HG03159 (cell line): ENCODE data around the gene C12orf42.
A peak's percentile ranks its signal among the peaks of the same experiment; 100 is the strongest.

Experiments
- ATAC-seq: cut with Tn5 transposase; IDR thresholded peaks from one replicate; pipeline ENCODE4 v1.9.1; 2021; ENCODE audit warnings: mild to moderate bottlenecking, moderate library complexity; ENCODE audit not compliant: unreplicated experiment

C12orf42 gene

GRCh38 chr12:103495469-103496456 is at the start of gene C12orf42:
C12orf42 (minus strand) TSS chr12:103495968; CDS start chr12:103478426, 17,542 bp downstream.
- peak; percentile 77 for ATAC-seq

GRCh38 chr12:103542078-103542477 is 46.3 kb upstream of the C12orf42 start:
- no peak for ATAC-seq

DNA sequence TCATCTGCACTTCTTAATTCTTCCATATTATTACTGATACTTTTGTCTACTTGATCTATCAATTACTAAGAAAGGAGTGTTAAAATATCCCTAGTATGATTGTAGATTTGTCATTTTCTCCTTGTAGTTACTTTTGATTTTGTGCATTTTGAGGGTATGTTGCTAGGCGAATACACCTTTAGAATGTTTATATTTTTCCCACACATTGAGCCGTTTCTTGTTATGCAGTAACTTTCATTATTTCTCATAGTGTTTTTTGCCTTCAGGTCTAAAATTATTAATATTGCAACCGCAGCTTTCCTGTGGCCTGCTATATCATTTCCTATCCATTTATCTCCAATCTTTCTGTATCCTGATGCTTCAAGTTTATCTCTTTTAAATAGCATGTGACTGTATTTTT is 44.6 kb upstream of the C12orf42 start:
- no peak for ATAC-seq

DNA sequence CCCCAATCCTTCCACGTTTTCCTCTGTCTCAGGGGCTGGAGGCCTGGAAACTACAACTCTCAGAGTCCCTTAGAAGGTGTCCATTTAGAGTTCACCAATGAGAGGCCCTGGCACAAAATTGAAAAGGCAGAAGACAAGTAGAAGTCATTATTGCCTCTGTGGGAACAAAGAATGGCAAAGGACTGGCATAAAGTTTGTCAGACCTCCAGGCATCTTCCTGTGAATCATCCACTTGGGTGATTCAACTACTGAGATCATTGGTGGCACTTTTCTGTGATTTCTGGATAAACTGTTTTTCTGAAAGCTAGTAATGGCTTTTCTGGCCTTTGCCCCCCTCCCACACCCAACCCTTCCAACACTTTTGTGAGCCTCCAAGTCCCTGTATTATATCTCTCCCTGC is 42.6 kb upstream of the C12orf42 start:
- no peak for ATAC-seq

DNA sequence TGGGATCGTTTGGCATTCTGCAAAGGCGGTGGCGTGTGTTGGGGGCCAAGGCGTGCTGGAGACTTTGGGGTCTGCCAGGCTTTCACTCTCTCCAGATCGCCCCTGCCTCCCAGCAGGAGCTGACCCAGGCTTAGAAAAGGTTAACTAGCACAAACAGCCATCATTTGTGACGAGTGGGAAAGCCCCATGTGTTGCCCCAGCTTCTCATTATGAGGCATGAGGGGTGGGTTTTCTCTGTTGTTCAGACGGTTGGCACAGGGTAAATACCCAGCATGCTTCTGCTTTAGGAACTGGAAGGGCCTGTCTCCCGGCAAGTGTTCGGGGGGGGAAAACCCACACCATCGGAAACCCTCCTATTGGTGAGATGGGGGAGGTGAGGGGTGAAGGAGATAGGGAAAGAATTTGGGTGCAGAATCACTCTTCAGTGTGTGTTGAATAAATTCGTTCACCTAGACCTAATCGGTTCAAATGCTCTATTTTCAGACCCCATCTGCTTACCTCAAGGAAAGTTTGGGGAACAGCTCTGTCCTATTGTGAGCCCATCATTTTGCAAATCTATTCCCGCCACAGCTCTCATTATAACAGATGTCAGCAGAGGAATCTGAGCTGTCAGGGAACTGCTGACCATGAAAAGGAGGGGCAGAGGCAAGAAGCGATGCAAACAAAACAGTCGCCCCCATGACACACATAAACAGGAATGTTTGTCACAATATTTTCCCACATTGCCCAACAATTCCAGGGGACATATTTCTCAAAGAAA is 34.7 kb upstream of the C12orf42 start:
- ATAC-seq, result no peak

DNA sequence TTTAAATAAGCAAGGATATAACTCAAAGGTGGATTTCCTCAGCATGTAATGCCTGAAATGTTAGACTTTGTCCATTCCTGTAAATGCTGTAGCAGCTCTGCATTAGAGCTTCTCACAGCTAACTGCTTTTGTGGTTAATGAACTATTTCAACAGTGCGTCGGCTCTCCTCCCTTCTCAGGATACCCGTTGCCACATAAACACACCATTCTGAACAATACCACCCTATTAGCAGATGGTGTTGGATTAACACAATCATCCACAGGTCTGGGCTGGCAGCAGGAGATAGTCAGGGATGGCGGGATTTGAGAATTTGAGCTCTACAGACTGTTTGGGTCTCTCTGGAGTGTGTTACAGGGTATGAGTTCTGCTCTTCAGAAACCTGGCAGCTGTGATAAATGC is 33.5 kb upstream of the C12orf42 start:
- no peak for ATAC-seq

GRCh38 chr12:103524238-103524875 is 28.6 kb upstream of the C12orf42 start:
- no peak for ATAC-seq

- no peak for ATAC-seq
Measured at GRCh38 chr12:103523771-103524170, 28.0 kb upstream of the C12orf42 start.

- ATAC-seq, result no peak
Measured at GRCh38 chr12:103520686-103521215, 25.0 kb upstream of the C12orf42 start.

GRCh38 chr12:103519632-103520031 is 23.9 kb upstream of the C12orf42 start:
- no peak for ATAC-seq

DNA sequence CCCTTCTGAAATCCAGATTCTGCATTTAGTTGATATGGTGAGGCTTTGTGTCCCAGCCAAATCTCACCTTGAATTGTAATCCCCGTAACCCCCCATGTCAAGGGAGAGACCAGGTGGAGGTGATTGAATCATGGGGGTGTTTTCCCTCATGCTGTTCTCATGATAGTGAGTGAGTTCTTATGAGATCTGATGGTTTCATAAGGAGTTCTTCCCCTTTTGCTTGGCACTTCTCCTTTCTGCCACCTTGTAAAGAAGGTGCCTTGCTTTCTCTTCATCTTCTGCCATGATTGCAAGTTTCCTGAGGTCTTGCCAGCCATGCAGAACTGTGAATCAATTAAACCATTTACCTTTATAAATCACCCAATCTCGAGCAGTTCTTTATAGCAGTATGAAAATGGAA is 23.1 kb upstream of the C12orf42 start:
- no peak for ATAC-seq

GRCh38 chr12:103517161-103517560 is 21.4 kb upstream of the C12orf42 start:
- ATAC-seq, result no peak

DNA sequence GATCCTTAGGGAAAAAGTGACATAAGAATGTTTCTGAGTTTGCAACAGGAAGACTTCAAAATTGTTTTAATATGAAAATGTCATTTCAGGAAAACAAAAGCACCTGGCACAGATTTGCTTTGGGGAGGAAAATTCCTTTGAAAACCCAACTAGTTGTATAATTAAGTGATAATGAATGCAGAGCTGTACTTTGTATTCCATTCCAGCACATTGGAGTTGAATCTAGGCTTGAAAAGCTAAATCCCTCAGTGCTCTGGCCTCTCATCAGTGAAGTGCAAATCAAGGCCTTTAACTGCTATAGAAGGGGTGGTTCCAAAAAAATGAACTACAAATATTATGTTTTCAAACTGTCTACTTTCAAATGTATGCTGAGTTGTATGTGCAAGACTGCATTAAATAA is 19.6 kb upstream of the C12orf42 start:
- no peak for ATAC-seq

GRCh38 chr12:103513875-103514274 is 18.1 kb upstream of the C12orf42 start:
- ATAC-seq, result no peak

DNA sequence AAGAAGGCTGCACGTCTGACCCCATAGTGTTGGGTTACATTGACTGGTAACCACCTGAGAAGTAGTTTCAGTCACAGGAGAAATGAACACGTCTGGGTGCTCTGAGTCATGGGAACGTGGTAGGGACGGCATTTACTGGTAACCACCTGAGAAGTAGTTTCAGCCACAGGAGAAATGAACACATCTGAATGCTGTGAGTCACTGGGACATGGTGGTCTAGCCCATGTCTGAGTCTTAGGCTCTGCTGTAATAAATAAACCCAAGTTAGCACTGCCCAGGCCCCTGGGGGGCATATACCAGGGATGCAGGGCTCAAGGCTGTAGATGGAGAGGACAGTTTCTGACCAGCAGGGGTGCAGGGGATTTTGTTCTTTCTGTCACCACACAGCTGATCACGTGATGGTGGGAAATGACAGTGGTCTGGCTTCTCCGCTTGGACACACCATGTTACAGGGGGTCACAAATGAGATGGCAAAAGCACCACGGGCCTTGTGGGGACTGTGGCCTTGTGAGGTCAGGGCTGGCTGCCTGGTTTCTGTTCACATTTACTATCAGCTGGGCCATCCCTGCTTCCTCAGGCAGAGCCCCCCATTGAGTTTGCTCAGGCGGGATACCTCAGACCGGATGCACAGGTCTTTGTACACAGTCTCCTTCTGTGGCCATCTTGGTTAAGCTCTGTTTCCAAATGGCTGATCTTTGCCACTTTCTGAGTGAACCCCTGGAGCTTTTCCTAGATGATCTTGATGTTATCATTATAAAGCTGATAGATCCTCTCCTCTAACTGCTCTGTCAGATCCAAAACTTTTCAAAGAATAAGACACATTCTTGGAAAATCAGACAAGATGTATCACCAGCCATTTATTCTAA is 9.8 kb upstream of the C12orf42 start:
- ATAC-seq, result peak; percentile 93

GRCh38 chr12:103504606-103505005 is 8.8 kb upstream of the C12orf42 start:
- no peak for ATAC-seq

DNA sequence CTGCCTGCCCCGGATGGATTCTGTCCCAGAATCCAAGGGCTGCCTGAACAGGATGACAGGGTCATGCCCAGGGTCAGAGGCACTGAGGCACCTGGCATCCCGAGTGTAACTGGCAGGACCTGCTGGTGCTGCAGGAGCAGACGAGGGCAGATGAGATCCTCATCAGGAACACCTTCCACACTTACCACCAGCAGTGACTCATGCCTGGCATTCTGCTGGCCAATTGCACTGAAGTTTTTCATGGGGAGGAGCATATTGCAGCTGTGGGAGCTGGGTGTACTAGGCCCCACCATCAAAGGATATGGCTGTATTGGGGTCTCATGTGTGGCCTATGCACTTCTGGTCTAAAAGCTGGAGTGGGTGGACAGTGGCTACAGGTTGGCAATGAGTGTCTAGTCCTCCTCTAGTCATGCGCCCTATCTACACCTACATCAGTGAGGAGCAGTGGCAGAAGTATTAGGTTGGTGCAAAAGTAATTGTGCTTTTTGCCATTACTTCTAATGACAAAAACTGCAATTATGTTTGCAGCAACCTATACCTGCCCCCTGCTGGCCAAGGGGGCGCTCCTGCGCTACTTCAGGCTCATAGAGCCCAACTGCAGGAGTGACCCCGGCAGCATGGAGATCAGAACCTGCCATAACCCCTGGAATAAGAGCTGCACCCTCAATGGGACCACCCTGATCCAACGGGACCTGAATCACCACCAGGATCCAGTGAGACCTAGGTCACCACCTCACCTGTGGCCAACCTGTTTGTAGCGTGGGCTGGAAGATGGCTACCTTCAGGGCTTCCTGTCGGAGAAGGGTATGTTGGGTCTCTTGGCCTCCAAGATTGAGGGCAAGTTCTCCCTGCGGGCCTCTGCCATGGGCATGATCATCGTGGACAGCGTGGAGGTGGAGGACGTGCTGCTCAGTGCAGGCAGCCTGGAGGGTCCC is 8.0 kb upstream of the C12orf42 start:
- no peak for ATAC-seq

DNA sequence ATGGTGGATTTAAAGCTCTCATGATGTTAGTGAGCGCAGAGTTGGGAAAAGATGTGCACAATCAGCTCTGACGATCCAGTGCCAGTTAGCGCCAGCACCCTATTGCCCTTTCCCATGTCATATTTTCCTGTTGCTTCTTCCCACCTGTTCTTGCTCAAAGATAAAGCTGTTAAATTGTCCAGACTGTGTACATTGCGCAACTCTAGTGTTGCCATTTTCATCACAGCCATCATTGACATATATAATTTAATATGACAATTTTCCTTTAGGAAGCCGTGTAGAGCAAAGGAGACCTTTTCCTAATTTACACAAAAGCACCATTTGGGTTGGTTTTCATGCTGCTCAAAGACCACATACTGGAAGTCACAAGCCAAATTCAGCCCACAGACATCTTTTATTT is 5.7 kb upstream of the C12orf42 start:
- ATAC-seq, result no peak

DNA sequence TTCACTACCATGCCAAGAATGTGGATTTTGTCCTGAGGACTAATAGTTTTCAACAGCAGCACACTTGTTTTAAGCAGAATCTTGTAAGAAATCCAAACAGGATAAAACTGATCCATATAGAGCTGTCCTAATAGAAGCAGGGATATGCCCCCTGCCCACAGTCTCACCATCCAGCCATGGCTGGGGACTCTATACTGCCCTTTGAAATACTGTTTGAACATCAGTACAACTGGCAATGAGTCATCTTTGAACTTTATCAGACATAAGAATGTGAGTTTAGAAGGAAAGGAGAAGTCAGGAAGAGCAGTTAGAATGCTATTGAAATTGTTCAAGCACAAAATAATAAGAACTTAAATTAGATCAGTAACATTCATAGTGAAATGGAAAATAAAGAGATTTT is 3.8 kb upstream of the C12orf42 start:
- ATAC-seq, result no peak
